PFSK-1 (cell line): ENCODE data around the gene MTCL3.

Experiments used
- FOXP2 ChIP-seq: optimal IDR thresholded peaks from 2 replicates; pipeline ENCODE3; 2011; ENCODE audit warnings: borderline replicate concordance, control low read depth, inconsistent platforms; ENCODE audit not compliant: insufficient read depth; ENCODE audit errors: extremely low read length, extremely low read depth
- POLR2AphosphoS5 ChIP-seq: IDR thresholded peaks from 2 replicates; pipeline ENCODE4 v1.6.1; 2012; ENCODE audit warnings: low read depth, mild to moderate bottlenecking, control low read depth, low read length, moderate library complexity
- SIN3A ChIP-seq: IDR thresholded peaks from 2 replicates; pipeline ENCODE4 v1.6.1; 2012; ENCODE audit warnings: mild to moderate bottlenecking, low read length, moderate library complexity, borderline replicate concordance; ENCODE audit not compliant: insufficient read depth
- TAF1 ChIP-seq: IDR thresholded peaks from 2 replicates; pipeline ENCODE4 v1.6.1; 2012; ENCODE audit warnings: low read length, control low read depth, borderline replicate concordance; ENCODE audit not compliant: insufficient read depth
- TF ChIP-seq, protein P1 (sequence below), 2 experiments: IDR thresholded peaks; 2 replicates each; pipeline versions ENCODE4 v1.6.1 to v1.8.0; 2011 to 2012; ENCODE audit warnings: low read depth in 2 of 2, low read length in 2 of 2, control low read depth in 1 of 2, inconsistent platforms in 1 of 2, mild to moderate bottlenecking in 1 of 2, moderate library complexity in 1 of 2; ENCODE audit not compliant: insufficient read depth in 1 of 2

Gene MTCL3

DNA sequence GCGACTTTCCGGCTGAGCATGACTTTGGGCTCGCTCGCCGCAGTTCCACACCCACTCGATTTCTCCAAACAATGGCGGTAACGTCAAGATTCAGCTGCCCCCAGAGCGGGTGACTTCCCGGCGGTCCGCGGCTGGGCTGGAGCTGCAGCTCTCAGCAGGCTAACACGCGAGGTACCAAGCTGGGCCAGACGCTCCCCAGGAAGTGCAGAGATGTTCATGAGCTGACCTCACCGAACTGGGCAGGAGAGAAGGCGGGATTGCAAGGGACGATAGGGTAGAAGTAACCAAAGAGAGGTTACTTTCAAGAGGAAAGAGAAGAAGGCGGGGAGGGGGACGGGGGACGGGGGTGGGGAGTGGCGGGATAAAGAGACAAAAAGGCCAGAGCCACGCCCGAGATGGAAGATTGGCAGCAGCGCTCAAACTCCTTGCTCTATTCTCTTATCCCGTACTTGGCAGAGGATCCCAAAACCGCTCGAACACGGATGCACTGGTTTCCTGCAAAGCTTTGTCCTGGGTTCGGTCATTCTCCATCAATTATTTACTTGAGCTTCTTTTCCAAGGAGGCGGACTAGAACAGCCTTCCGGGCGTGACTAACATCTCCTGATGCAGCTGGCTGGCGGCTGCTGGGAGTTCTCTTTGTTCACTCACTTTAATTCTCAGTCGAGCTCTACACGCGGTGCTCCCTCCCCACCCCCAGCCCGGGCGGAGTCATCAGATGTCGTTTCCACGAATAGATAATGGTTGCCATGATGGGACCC lies at the start of gene MTCL3:
MTCL3 (minus strand) TSS at position 626 of the 759 bp plus-strand sequence.
- TF ChIP-seq FOXP2: no peak
- TF ChIP-seq, protein P1, sequence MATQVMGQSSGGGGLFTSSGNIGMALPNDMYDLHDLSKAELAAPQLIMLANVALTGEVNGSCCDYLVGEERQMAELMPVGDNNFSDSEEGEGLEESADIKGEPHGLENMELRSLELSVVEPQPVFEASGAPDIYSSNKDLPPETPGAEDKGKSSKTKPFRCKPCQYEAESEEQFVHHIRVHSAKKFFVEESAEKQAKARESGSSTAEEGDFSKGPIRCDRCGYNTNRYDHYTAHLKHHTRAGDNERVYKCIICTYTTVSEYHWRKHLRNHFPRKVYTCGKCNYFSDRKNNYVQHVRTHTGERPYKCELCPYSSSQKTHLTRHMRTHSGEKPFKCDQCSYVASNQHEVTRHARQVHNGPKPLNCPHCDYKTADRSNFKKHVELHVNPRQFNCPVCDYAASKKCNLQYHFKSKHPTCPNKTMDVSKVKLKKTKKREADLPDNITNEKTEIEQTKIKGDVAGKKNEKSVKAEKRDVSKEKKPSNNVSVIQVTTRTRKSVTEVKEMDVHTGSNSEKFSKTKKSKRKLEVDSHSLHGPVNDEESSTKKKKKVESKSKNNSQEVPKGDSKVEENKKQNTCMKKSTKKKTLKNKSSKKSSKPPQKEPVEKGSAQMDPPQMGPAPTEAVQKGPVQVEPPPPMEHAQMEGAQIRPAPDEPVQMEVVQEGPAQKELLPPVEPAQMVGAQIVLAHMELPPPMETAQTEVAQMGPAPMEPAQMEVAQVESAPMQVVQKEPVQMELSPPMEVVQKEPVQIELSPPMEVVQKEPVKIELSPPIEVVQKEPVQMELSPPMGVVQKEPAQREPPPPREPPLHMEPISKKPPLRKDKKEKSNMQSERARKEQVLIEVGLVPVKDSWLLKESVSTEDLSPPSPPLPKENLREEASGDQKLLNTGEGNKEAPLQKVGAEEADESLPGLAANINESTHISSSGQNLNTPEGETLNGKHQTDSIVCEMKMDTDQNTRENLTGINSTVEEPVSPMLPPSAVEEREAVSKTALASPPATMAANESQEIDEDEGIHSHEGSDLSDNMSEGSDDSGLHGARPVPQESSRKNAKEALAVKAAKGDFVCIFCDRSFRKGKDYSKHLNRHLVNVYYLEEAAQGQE (IDR thresholded peaks at IDR 0.05; ENCODE audit: insufficient read depth in 1 of 2, low read depth in 2 of 2, low read length in 2 of 2): peak in 1 of 2 experiments; percentile 8; a peak in 1 of 4 replicates
- TF ChIP-seq POLR2AphosphoS5: no peak
- no peak for TF ChIP-seq SIN3A

DNA sequence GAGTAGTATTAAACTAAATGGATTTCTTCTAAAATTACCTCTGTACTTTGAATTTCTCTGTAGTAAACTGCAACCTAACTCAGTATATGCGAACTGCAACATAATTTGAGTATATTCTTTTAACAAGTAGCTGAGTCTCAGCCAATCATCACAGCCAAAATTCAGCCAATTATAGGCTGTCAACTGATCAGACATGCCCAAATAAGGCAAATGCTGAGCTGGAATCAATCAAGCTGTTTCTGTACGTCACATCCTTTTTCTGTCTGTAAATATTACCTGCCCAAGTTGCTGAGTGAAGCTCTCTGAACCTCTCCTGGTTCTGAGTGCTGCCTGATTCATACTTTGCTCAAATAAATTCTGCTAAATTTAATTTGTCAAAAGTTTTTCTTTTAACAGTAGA lies 48.3 kb upstream of the MTCL3 start:
- TF ChIP-seq TAF1: no peak
- TF ChIP-seq FOXP2: no peak
- no peak for TF ChIP-seq POLR2AphosphoS5
- TF ChIP-seq SIN3A: no peak
- TF ChIP-seq, protein P1 (IDR thresholded peaks at IDR 0.05; ENCODE audit: insufficient read depth in 1 of 2, low read depth in 2 of 2, low read length in 2 of 2): no peak

DNA sequence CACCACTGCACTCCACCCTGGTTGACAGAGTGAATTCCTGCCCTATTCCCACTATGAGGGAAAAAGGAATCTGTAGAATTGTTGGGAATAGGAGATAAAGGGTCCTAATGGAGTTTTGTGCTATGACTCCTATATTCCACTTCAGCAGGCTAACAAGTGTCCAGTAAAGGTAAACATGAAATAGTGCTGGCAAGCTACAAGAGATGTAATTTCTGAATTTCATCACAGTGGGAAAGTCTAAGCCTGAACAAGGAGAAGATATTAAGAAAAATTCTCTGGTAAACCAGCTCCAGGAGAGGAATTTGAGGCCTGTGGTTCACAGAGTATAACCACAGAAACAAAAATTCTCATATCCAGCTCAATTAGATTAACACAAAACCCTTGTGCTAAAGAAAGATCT lies 47.5 kb upstream of the MTCL3 start:
- TF ChIP-seq TAF1 (no peak), SIN3A (no peak), FOXP2 (no peak), POLR2AphosphoS5 (no peak)
- TF ChIP-seq, protein P1 (IDR thresholded peaks at IDR 0.05; ENCODE audit: insufficient read depth in 1 of 2, low read depth in 2 of 2, low read length in 2 of 2): no peak

DNA sequence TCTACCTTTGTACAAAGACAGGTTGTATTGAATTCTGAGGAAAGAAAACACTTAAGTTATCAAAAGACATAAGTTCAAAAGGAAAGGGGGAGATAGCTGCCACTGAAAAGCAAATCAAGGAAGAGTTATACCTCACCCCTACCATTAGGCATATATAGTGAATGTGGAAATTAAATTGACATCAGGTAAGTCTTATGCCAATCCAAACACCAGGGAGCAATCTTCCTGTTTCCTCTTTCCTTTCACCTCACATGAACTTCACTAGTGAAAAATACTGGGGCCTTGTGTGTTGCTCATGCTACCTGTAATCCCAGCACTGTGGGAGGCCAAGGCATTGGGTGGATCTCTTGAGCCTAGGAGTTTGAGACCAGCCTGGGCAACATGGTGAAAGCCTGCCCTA lies 47.0 kb upstream of the MTCL3 start:
- TF ChIP-seq FOXP2 (no peak), POLR2AphosphoS5 (no peak), TAF1 (no peak), SIN3A (no peak)
- TF ChIP-seq, protein P1 (IDR thresholded peaks at IDR 0.05; ENCODE audit: insufficient read depth in 1 of 2, low read depth in 2 of 2, low read length in 2 of 2): no peak

DNA sequence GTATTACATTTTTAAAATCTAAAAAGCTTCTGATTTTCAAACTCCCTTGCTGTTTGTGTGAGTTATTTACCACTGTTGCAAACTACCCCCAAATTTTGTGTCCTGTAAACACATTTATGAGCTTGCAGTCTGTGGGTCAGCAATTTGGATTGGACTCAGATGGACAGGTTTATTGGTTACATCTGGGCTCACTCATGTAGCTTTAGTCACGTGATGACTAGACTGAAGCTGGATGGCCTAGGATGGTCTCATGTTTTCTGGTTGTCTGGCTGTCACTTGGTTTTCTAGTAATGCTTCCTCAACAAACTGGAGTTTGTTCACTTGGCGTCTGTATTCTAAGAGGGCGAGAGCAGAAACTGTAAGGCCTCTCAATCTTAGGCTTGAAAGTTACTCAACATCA lies 45.6 kb upstream of the MTCL3 start:
- TF ChIP-seq SIN3A (no peak), POLR2AphosphoS5 (no peak), FOXP2 (no peak), TAF1 (no peak)
- TF ChIP-seq, protein P1 (IDR thresholded peaks at IDR 0.05; ENCODE audit: insufficient read depth in 1 of 2, low read depth in 2 of 2, low read length in 2 of 2): no peak
